Osteocyte (in vitro differentiated cells): ENCODE measurements around the gene ANKRD13D. TPM values are rescaled to one million over a fixed set of nuclear protein-coding genes. Genes with fewer than 3 reads are reported as not detected.

Experiments used
- DNase-seq: peaks from one replicate; pipeline ENCODE4 v3.0.0; 2021; ENCODE audit warnings: mixed read lengths; ENCODE audit not compliant: unreplicated experiment; ENCODE audit errors: extremely low spot score
- H3K27ac Mint-ChIP-seq: one replicate; pipeline ENCODE4 v1.8.0; 2021; ENCODE audit warnings: mild to moderate bottlenecking, mixed read lengths; ENCODE audit not compliant: unreplicated experiment
- H3K27me3 Mint-ChIP-seq: one replicate; pipeline ENCODE4 v1.8.0; 2021; ENCODE audit warnings: mixed read lengths; ENCODE audit not compliant: unreplicated experiment
- H3K36me3 Mint-ChIP-seq: one replicate; pipeline ENCODE4 v1.8.0; 2021; ENCODE audit warnings: mixed read lengths; ENCODE audit not compliant: unreplicated experiment
- H3K4me1 Mint-ChIP-seq: one replicate; pipeline ENCODE4 v1.8.0; 2021; ENCODE audit warnings: mixed read lengths; ENCODE audit not compliant: unreplicated experiment
- H3K4me3 Mint-ChIP-seq: one replicate; pipeline ENCODE4 v1.8.0; 2021; ENCODE audit warnings: mild to moderate bottlenecking, moderate library complexity, mixed read lengths; ENCODE audit not compliant: unreplicated experiment
- H3K9me3 Mint-ChIP-seq: one replicate; pipeline ENCODE4 v1.8.0; 2021; ENCODE audit warnings: mixed read lengths; ENCODE audit not compliant: unreplicated experiment
- total RNA-seq: library from RNA; stranded (reverse); gene quantifications from 2 replicates; pipeline ENCODE4 v1.2.1, GENCODE V29; 2021
- TF ChIP-seq, protein P1 (sequence below): fragments of 200-600 bp; sonication (generic); IDR thresholded peaks from 2 replicates; pipeline ENCODE4 v1.5.0; 2021; ENCODE audit warnings: antibody characterized with exemption, mild to moderate bottlenecking, moderate library complexity

ANKRD13D gene
- total RNA-seq, 1 donor from 2014 or later: 56.2 TPM

DNA sequence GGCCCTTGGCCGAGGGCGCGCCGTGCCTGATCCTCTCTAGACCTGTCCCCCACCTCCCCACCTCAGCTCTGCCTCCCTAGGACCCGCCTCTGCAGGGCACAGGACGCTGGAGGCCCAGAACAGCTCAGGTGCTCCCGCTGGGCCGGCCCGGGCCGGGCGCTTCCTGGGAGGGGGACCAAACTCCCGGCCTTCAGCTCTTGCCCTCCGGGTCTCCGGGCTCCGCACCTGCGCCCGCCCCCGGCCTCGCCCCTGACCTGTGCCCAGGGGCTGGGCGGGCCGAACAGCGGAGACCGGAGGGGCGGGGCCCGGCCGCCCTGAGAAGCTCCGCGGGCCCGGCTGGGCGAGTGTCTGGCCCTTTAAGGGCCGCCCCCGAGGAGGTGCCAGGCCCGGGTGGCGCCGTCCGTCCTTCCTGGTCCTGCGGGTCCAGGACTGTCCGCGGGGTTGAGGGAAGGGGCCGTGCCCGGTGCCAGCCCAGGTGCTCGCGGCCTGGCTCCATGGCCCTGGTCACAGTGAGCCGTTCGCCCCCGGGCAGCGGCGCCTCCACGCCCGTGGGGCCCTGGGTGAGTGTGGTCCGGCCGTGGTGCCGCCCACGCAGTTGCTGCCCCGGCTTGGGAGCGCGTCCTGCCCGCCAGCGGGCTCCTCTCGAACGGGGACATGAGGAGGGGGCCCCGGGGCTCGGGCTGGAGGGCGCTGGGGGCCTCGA is 14.2 kb downstream of the ANKRD13D start, which contains the start of gene SSH3:
Gene SSH3, plus strand, starts transcription at position 399 of the 703 bp plus-strand sequence. Its CDS starts 96 bp downstream, at position 495.
- peak within 1 kb of the TSS; percentile 63 for H3K4me3 Mint-ChIP-seq
- no peaks in the 10 kb centered on the region for H3K27me3 Mint-ChIP-seq
- TF ChIP-seq, protein P1, sequence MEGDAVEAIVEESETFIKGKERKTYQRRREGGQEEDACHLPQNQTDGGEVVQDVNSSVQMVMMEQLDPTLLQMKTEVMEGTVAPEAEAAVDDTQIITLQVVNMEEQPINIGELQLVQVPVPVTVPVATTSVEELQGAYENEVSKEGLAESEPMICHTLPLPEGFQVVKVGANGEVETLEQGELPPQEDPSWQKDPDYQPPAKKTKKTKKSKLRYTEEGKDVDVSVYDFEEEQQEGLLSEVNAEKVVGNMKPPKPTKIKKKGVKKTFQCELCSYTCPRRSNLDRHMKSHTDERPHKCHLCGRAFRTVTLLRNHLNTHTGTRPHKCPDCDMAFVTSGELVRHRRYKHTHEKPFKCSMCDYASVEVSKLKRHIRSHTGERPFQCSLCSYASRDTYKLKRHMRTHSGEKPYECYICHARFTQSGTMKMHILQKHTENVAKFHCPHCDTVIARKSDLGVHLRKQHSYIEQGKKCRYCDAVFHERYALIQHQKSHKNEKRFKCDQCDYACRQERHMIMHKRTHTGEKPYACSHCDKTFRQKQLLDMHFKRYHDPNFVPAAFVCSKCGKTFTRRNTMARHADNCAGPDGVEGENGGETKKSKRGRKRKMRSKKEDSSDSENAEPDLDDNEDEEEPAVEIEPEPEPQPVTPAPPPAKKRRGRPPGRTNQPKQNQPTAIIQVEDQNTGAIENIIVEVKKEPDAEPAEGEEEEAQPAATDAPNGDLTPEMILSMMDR: no peak
- peak within 1 kb of the TSS; percentile 71 for H3K27ac Mint-ChIP-seq
- no peaks in the 10 kb centered on the region for H3K9me3 Mint-ChIP-seq
- H3K4me1 Mint-ChIP-seq: peaks cover 20% of the 10 kb centered on the region
- DNase-seq: no peak
- peaks cover 8% of the 10 kb centered on the region for H3K36me3 Mint-ChIP-seq

DNA sequence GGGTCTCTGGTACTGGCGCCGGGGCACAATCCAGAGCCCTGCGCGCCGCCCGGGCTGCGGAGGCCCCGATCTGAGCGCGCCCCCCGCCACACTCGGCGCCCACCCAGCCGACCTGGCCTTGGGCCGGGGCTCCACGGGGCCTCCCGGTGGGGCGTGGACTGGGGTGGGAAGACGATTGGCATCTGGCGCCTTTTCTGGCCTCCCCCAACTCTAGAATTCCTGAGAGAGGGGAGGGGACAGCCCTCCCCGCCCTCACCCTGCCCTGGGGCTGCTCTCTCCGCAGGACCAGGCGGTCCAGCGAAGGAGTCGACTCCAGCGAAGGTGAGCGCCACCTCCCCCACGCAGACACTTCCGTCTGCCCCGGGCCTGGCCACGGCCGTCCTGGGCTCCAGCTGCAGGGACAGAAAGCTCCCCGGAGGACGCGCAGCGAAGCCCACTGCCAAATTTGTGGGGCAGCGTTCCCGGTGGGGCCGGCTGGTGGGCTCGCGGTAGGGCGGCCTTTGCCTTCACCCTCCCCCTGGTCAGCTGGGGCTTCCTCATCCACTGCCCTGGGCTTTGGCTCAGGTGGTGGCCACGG is 14.8 kb downstream of the ANKRD13D start:
- Mint-ChIP-seq H3K4me3 (peak overlapping the region; percentile 63), H3K27ac (no peak overlapping the region), H3K9me3 (no peaks in the 10 kb centered on the region), H3K36me3 (peaks cover 2% of the 10 kb centered on the region), H3K4me1 (peaks cover 20% of the 10 kb centered on the region), H3K27me3 (no peaks in the 10 kb centered on the region)
- TF ChIP-seq, protein P1: no peak
- DNase-seq: no peak

DNA sequence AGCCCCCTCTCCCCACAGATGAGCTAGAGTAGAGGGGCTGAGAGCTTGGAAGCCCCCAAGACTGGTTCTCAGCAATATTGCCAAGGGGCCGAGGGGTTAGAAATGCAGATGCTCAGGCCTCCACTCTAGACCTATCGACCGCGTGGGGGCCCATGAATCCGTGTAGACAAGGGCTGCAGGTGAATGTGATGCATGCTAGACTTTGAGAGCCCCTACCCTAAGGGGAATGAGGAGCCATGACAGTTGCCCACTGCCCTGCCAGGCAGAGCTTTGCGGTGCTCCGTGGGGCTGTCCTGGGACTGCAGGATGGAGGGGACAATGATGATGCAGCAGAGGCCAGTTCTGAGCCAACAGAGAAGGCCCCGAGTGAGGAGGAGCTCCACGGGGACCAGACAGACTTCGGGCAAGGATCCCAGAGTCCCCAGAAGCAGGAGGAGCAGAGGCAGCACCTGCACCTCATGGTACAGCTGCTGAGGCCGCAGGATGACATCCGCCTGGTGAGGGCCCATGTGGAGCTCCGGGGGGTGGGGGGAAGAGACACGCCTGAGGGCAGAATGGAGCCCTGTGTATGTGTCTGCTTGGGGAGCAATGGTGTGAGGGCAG is 15.5 kb downstream of the ANKRD13D start:
- TF ChIP-seq, protein P1: no peak
- peak overlapping the region; percentile 29 for H3K4me3 Mint-ChIP-seq
- H3K27ac Mint-ChIP-seq: peak overlapping the region; percentile 29
- no peak for DNase-seq
- H3K27me3 Mint-ChIP-seq: no peaks in the 10 kb centered on the region
- H3K36me3 Mint-ChIP-seq: no peaks in the 10 kb centered on the region
- H3K4me1 Mint-ChIP-seq: peaks cover 20% of the 10 kb centered on the region
- no peaks in the 10 kb centered on the region for H3K9me3 Mint-ChIP-seq

- H3K9me3 Mint-ChIP-seq: no peaks in the 10 kb centered on the region
- no peaks in the 10 kb centered on the region for H3K27me3 Mint-ChIP-seq
- no peak overlapping the region for H3K27ac Mint-ChIP-seq
- TF ChIP-seq, protein P1: no peak
- H3K36me3 Mint-ChIP-seq: no peaks in the 10 kb centered on the region
- no peak overlapping the region for H3K4me3 Mint-ChIP-seq
- no peak for DNase-seq
- peaks cover 18% of the 10 kb centered on the region for H3K4me1 Mint-ChIP-seq
These were observed 17.9 kb downstream of the ANKRD13D start for GRCh38 chr11:67306769-67307544.
